ENCODE data around the gene DTWD1.
"Not testable (repeated sequence)": the region's sequence is repeated elsewhere in the genome, so short reads cannot be mapped to it uniquely, and the experiment has no call there.

The DTWD1 gene

DNA sequence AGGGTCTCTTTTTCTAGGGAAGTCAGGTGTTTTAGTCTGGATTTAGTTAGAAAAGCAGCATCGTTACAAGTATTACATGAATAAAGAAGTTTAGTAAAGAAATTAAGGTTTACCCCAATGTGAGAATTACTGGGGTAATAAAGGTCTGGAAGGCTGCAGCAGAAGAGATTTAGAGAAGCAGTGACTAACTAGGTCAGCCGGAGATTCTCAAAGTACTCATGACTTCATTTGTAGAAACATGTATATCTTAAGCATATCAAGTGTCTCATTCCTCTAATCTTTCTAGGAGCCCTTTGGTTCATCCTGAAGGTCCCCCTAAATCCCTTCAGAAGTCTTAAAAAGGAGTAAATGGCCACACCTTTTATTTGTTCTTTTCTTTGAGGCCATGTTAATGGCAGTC is 26.0 kb downstream of the DTWD1 start:
- DNase-seq (ENCODE audit: low read depth in 2 of 2), result no peak

DNA sequence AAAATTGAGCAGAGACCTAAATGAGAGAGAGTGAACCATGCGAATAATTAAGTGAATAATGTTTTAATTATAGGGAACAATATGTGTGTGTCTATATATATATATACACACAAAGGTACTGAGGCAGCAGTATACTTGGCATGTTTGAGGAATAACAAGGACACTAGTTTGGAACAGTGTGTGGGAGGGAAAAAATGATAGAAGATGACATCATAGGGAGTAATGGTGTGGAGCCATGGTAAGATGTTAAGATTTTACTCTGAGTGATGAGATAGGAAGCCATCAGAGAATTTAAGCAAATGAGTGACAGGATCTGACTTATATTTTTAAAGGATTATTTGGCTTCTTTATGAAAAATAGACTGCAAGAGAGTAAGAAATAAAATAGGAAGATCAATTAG is 29.1 kb downstream of the DTWD1 start:
- DNase-seq (ENCODE audit: low read depth in 2 of 2), result no peak

DNA sequence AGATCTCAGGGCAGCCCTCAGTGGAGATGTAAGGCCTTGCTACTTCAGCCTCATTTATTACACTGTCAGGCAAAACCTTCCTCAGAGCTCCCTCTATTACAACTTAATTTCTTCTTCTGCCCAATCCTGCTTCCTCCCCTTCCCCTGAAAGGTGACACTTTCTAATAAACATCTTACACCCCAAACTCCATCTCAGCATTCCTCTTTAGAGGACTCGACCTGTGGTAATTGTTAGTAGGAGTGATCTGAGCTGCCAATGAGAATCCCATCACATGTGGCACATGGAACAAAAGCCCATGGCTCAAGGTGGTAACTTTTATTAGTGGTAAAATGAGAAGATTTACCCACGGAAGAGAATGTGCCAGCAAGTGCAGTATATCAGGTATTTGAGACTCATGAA is 29.8 kb downstream of the DTWD1 start:
- DNase-seq (ENCODE audit: low read depth in 2 of 2), result no peak

DNA sequence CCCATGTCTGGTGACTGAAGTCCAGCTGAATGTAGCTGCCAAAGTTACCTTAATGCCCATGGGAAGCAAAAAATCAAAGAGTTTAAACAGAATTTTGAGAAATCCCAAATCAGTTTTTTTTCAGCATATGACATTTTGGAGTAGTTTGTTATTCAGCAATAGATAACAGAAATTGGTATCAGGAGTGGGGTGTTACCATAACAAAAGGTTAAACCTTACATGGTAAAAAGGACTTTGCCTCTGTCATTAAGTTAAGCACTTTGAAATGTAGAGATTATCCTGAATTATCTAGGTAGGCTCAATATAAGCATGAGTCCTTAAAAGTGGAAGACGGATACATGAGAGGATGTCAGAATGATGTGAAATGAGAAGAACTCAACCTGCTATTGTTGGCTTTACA is 32.1 kb downstream of the DTWD1 start:
- DNase-seq (ENCODE audit: low read depth in 2 of 2), result no peak

DNA sequence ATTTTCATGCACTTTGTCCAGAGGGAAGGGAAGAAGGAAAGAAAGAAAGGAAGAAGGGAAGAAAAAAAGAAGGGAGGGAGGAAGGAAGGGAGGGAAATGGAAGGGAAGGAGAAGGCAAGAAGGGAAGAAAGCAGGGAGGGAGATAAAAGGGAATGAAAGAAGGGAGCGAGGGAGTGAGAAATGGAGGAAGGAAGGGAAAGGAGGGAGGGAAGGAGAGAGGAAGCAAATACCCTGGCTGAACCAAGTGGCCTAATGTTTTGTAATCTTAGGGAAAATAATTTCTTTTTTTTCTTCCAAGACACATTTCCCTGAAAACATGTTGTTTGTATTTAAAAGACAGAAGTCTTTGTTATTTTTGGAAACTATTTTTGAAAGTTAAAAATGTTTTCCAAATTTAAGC is 35.9 kb downstream of the DTWD1 start:
- DNase-seq (ENCODE audit: low read depth in 2 of 2), result no peak

DNA sequence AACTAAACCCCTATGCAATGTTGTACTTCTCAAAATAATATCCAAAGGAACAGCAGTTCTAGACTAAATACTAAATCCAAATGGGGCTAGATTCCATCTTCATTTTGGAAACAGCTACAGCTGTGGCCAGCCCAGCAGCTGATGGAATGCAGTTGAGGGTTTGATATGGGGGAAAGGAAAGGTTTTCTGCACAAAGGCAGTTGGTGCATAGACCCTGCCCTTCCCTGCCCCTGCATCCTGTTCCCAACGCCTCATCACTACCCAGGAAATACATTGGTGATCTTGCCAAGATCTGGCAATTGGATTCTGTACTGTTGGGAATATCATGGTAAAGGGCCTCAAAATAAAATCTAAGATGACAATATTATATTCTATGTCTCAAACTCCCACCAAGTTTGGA is 43.9 kb downstream of the DTWD1 start:
- DNase-seq (ENCODE audit: low read depth in 2 of 2), result no peak

DNA sequence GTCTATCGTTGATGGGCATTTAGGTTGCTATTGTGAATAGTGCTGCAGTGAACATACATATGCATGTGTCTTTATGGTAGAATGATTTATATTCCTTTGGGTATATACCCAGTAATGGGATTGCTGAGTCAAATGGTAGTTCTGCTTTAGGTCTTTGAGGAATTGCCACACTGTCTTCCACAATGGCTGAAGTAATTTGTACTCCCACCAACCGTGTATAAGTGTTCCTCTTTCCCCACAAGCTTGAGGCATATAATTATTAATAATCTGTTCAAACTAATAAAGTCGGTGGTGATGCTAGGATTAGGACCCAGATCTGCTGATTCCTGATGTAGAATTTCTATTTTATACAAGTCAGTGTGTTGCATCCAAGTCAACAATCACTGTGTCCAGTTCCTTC is 45.6 kb downstream of the DTWD1 start:
- not testable (repeated sequence) for DNase-seq (ENCODE audit: low read depth in 2 of 2)

DNA sequence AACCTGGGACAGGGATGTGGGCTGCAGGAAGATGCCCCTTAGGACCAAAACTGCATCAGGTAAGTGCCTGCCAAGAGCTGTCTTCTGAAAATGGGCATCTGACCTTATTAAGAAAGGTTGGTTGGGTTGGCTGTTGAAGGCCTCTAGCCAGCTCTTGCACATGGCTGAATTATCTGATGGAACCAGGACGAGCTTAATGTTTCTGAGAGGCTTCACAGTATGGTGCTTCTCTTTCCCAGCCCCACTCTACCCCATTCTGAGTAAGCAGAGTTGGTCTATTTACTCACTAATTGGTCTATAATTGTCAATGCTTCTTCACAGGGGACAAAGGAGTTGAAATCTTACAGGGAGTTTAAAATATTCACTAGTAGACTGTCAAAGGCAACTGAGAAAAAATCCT is 48.4 kb downstream of the DTWD1 start:
- no peak for DNase-seq (ENCODE audit: low read depth in 2 of 2)

DNA sequence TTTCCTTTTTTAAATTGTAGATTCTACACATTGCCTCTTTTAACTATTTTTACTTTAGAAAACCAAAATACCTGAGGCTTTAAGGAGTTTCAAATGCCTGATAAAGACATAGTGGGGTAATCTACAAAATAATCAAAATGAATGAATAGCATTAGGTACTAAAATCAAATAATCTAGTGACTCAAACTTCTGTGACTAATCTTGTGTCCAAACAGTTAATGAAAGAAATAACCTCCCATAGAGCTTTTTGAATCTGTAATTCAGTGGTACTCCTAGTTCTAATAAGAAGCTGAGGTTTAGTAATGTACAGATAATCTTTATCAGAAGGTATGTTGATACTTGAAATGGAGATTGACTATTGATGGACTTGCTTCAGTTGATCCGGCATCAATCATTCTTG is 53.0 kb downstream of the DTWD1 start:
- no peak for DNase-seq (ENCODE audit: low read depth in 2 of 2)

DNA sequence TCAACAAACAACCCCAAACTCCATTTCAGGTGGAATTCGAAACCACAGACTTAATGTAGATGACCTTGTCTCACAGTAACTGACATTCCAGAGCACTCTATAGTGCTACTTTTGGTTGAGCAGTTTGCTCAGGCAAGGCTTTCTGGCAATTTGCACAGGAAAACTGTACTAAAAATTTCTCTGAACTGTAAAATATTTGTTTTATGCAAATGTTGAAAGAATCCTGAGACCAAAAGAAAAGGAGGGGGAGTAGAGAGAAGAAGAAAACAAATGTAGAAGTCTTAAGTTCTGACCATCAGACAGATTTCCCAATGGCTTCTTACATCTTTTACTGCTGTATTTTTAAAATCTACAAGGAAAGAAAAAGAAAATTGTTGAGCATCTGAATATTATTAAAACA is 53.5 kb downstream of the DTWD1 start:
- no peak for DNase-seq (ENCODE audit: low read depth in 2 of 2)

DNA sequence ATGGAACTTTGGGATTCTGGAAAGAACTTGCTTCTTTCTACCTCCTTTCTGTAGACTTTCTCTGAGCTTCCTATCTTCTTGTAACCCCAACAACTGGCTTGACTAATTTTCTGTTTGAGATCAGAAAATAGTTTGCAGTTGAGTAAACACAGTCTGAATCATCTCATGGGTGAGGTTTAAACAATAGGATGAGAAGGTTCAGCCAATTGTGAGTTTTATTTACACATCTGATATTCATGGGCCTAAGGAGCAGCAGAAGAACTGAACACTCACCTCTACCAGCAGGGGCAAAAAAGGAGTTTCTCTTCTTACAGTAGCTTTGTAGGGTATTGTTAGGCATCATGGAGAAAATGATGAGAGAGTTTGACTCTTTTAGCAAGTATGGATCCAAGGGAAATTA is 54.2 kb downstream of the DTWD1 start:
- DNase-seq (ENCODE audit: low read depth in 2 of 2), result no peak

DNA sequence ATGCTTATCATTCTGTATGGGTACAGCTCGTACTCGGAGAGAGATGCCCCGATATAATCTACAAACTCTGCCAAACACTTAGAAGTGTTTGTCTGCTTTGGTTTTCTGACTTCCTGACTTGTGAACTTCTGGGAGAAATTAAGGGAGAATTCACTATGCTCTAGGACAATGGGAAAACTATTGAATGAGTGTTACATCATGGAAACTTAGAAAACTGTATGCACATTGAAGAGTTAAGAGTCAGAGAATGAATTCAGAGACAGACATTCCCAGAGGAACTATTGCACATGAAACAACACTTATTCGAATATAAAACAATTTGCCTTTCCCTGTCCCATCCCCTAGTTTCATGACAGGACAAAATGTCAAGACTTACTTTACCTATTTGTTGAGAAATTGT is 57.8 kb downstream of the DTWD1 start:
- DNase-seq (ENCODE audit: low read depth in 2 of 2), result no peak

DNA sequence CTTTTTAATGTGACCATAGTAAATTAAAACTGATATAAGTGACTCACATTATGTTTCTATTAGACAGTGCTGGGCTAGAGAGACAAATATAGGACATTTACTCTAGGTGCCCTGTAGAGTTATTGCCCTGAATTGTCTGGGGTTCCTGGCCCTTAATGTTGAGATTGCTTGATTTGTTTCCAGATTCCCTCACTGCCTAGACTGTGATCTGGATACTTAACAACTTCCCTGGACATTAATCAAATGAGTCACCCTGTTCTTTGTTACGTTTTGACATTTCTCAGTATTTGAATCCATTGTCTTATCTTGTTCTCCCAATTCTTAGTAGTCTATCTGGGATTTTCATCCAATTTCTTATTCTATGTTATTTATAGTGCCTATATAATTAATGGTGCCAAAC is 65.8 kb downstream of the DTWD1 start:
- DNase-seq (ENCODE audit: low read depth in 2 of 2), result no peak

DNA sequence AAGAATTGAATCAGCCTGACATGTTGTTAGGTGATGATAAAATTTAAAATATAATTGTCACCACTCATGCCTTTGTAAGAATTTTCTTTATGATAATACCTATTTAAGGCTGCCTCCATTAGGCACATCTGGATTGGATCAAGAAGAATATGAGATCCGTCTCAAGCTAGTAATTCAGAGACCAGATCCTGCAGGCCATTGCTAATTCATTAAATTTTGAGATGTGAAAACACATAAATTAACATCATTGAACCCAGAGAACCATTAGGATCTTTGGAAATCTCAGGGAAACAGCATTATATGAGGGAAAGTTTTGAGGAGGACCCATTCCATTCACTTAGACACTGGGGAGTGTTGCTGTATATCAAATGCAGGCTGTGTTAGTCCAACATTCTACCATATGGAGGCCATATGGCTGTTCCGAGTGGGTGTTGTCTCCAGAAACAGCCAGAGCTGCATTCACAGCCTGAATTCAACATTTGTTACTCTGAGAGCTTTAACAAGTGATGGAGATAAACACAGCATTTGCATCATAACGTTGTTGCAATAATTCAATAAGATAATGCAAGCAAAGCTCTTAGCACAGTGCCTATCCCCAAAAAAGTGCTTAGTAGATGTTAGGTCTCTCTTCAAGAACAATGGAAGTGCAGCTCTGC is 67.4 kb downstream of the DTWD1 start:
- DNase-seq (ENCODE audit: low read depth in 2 of 2), result no peak

DNA sequence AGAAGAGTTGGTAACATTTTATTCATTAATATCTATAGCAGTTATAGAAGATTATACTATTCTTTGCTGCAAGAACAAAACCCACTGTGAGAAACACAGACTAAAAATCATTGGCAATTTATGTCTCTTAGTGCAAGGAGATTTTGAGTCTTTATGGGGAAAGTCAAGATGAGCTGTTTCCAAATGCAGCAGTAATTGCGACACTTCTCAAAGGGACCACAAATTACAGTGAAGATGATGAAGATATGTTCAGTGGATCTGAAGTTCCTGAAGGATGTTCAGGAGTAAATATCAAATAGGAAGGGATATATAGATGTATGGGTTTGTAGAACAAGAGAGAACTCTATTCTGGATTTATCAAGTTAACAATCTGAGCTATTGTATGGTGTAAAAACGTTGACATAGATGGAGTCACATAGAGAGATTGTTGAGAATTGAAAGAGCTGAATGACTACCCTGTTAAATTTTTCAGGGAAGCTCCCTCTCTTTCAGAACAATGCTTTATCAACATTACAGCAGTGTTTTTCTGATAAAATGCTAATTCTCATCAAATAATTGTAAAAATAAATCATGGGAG is 71.8 kb downstream of the DTWD1 start:
- no peak for DNase-seq (ENCODE audit: low read depth in 2 of 2)

DNA sequence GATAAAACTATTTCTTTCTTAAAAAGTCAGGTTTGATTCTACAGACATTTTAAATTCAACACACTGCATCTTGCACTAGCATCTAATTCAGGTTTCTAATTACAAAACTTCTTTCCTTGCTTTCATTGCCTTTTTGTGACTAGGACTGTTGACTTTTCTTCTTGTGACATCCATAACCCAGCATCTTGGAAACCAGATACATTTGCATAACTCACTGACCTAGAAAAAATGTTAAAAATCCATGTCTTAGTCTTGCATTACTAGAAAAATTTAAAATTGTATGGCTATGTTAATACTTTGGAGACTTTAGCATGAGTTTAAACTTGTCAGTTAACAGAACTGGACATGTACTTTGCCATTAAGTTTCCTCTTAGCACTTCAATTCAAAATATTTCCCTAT is 72.7 kb downstream of the DTWD1 start:
- no peak for DNase-seq (ENCODE audit: low read depth in 2 of 2)

DNA sequence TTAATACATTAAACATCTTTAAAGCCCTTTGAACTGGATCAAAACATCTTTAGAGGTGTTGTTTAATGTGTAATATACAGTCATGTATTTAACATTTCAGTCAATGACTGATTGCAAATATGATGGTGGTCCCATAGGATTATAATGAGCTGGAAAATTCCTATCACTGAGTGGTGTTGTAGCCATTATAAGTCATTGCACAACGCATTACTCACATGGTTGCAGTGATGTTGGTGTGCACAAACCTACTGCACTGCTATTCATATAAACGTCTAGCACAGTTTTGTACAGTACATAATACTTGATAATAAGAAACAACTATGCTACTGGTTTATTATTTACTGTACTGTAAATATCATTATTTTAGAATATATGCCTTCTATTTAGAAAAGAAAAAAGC is 75.6 kb downstream of the DTWD1 start:
- DNase-seq (ENCODE audit: low read depth in 2 of 2), result no peak

DNA sequence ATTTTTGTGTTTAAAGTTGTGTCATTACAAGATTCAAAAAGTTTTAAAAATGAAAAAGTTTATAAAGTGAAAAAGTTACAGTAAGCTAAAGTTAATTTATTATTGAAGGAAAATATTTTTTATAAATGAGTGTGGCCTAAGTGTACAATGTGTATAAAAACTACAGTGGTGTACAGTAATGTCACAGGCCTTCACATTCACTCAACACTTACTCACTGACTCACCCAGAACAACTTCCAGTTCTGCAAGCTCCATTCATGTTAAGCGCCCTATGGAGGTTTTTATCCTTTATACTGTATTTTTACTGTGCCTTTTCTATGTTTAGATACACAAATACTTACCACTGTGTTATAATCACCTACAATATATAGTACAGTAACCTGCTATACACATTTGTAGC is 76.3 kb downstream of the DTWD1 start:
- no peak for DNase-seq (ENCODE audit: low read depth in 2 of 2)

DNA sequence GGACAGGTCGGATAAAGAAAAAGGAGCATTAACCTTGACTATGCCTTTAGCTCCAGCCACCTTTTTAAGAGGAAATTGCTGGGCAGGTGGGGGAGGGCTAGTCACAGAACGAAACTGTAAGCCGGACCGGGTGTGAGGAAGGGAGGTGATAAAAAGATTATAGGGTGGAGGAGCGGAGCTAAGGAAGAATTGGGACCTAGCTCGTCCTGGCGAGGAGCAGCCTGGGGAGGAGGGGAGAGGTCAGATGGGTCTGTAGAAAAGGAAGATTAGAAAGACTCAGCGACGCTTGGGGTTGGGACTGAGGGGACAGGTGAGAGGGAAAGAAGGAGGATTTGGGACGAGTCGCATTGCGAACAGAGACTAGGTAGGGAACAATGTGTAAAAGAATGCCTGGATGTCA is 82.1 kb downstream of the DTWD1 start:
- DNase-seq (ENCODE audit: low read depth in 2 of 2), result not testable (repeated sequence)

Measured in stimulated activated CD8-positive, alpha-beta memory T cell treated with anti-CD3 and anti-CD28 coated beads, Interleukin-7, amount 100 ng/mL, for 4 hours (primary cell).